ENCODE data around the gene PTPN2. TPM values are rescaled to one million over a fixed set of nuclear protein-coding genes. Genes with fewer than 3 reads are reported as not detected.
"Not testable (repeated sequence)": the region's sequence is repeated elsewhere in the genome, so short reads cannot be mapped to it uniquely, and the experiment has no call there.

Gene PTPN2
- total RNA-seq (2014; rRNA removed; shearing (Covaris generic)), result 29.8 and 52.8 TPM in 2 replicates

- peak; percentile 93 for DNase-seq (ENCODE audit: low spot score)
- in situ Hi-C loops (cut with HindIII; ENCODE audit: low sequenced_read_pairs), result no loop called here
These were observed at the start of gene PTPN2 for GRCh38 chr18:12883684-12884405. Gene PTPN2 (minus strand): TSS chr18:12884237. CDS start chr18:12884141, 96 bp downstream.

- DNase-seq (ENCODE audit: low spot score), result no peak
- in situ Hi-C loops (cut with HindIII; ENCODE audit: low sequenced_read_pairs), result no loop called here
These were observed 49.3 kb upstream of the PTPN2 start for GRCh38 chr18:12933327-12933726.

- in situ Hi-C loops (cut with HindIII; ENCODE audit: low sequenced_read_pairs), result no loop called here
- no peak for DNase-seq (ENCODE audit: low spot score)
These were observed 46.9 kb upstream of the PTPN2 start for GRCh38 chr18:12930908-12931307.

- in situ Hi-C loops (cut with HindIII; ENCODE audit: low sequenced_read_pairs), result no loop called here
These were observed 46.3 kb upstream of the PTPN2 start for GRCh38 chr18:12930376-12930775.

GRCh38 chr18:12929477-12930083 lies 45.5 kb upstream of the PTPN2 start:
- in situ Hi-C loops (cut with HindIII; ENCODE audit: low sequenced_read_pairs), result no loop called here
- DNase-seq (ENCODE audit: low spot score), result no peak

More at GRCh38 chr18:12930376-12930775, 46.3 kb upstream of the PTPN2 start:
- DNase-seq (ENCODE audit: low spot score), result no peak

GRCh38 chr18:12928641-12929040 lies 44.6 kb upstream of the PTPN2 start:
- DNase-seq (ENCODE audit: low spot score), result no peak
- in situ Hi-C loops (cut with HindIII; ENCODE audit: low sequenced_read_pairs), result no loop called here

GRCh38 chr18:12928206-12928605 lies 44.2 kb upstream of the PTPN2 start:
- no peak for DNase-seq (ENCODE audit: low spot score)
- in situ Hi-C loops (cut with HindIII; ENCODE audit: low sequenced_read_pairs), result no loop called here

GRCh38 chr18:12924616-12925015 lies 40.6 kb upstream of the PTPN2 start:
- in situ Hi-C loops (cut with HindIII; ENCODE audit: low sequenced_read_pairs), result no loop called here
- DNase-seq (ENCODE audit: low spot score), result no peak

- DNase-seq (ENCODE audit: low spot score), result no peak
- in situ Hi-C loops (cut with HindIII; ENCODE audit: low sequenced_read_pairs), result no loop called here
These were observed 38.2 kb upstream of the PTPN2 start for GRCh38 chr18:12922266-12922665.

- no peak for DNase-seq (ENCODE audit: low spot score)
- in situ Hi-C loops (cut with HindIII; ENCODE audit: low sequenced_read_pairs), result no loop called here
These were observed 37.1 kb upstream of the PTPN2 start for GRCh38 chr18:12921178-12921577.

- DNase-seq (ENCODE audit: low spot score), result no peak
- in situ Hi-C loops (cut with HindIII; ENCODE audit: low sequenced_read_pairs), result no loop called here
These were observed 28.1 kb upstream of the PTPN2 start for GRCh38 chr18:12911929-12912703.

GRCh38 chr18:12911025-12911928 lies 27.2 kb upstream of the PTPN2 start:
- in situ Hi-C loops (cut with HindIII; ENCODE audit: low sequenced_read_pairs), result no loop called here
- DNase-seq (ENCODE audit: low spot score), result no peak

GRCh38 chr18:12908706-12909105 lies 24.7 kb upstream of the PTPN2 start:
- in situ Hi-C loops (cut with HindIII; ENCODE audit: low sequenced_read_pairs), result no loop called here

GRCh38 chr18:12907258-12907925 lies 23.4 kb upstream of the PTPN2 start:
- no peak for DNase-seq (ENCODE audit: low spot score)
- in situ Hi-C loops (cut with HindIII; ENCODE audit: low sequenced_read_pairs), result no loop called here

More at GRCh38 chr18:12908706-12909105, 24.7 kb upstream of the PTPN2 start:
- DNase-seq (ENCODE audit: low spot score), result no peak

GRCh38 chr18:12906773-12907172 lies 22.7 kb upstream of the PTPN2 start:
- in situ Hi-C loops (cut with HindIII; ENCODE audit: low sequenced_read_pairs), result no loop called here
- DNase-seq (ENCODE audit: low spot score), result no peak

GRCh38 chr18:12906119-12906518 lies 22.1 kb upstream of the PTPN2 start:
- no peak for DNase-seq (ENCODE audit: low spot score)
- in situ Hi-C loops (cut with HindIII; ENCODE audit: low sequenced_read_pairs), result no loop called here

- in situ Hi-C loops (cut with HindIII; ENCODE audit: low sequenced_read_pairs), result no loop called here
- DNase-seq (ENCODE audit: low spot score), result no peak
These were observed 20.0 kb upstream of the PTPN2 start for GRCh38 chr18:12904012-12904516.

- DNase-seq (ENCODE audit: low spot score); in situ Hi-C loops (cut with HindIII; ENCODE audit: low sequenced_read_pairs): not testable (repeated sequence)
These were observed 17.2 kb upstream of the PTPN2 start for GRCh38 chr18:12901208-12901607.

Measured in G401 (cell line).